HCT116 (cell line): ENCODE results near the gene MYOT. TPM values are rescaled to one million over a fixed set of nuclear protein-coding genes. Genes with fewer than 3 reads are reported as not detected.

Experiments
- ATAC-seq: fragments of 200-7000 bp; cut with Tn5 transposase; 2 replicates; pipeline ENCODE4 v1.9.1; 2020; ENCODE audit warnings: mild to moderate bottlenecking, moderate library complexity
- BruUV-seq: library from RNA; stranded (reverse); fragments of 400-500 nt; replicated peaks from 2 replicates; lab custom pipeline; 2021; lab: Mats Ljungman, UMichigan
- CTCF ChIA-PET: fragments of 300-600 bp; sonication (Branson Sonifier 250); formaldehyde crosslinking; loops from one replicate; lab custom pipeline; 2021; ENCODE audit warnings: antibody characterized with exemption; lab: Charles Lee
- POLR2A ChIA-PET: fragments of 300-600, 350-600 bp; sonication (Branson Sonifier 250); formaldehyde crosslinking; loops from one replicate; lab custom pipeline; 2021; ENCODE audit warnings: antibody characterized with exemption; lab: Charles Lee
- RAD21 ChIA-PET, 2 experiments: fragments of 300-600 bp; sonication (Branson Sonifier 250); formaldehyde crosslinking; loops; one replicate each; lab custom pipeline; 2023; ENCODE audit warnings: low total read pairs in 2 of 2; ENCODE audit not compliant: uncharacterized antibody in 2 of 2, unreplicated experiment in 2 of 2, low non-redundant PET in 1 of 2; lab: Charles Lee
- DNase-seq: peaks from one replicate; pipeline ENCODE4 v3.0.0-alpha.2; 2010; ENCODE audit warnings: low read depth, low spot score
- H2AFZ ChIP-seq: fragments of 200-600 bp; shearing (Covaris generic), sonication (generic); 2 replicates; pipeline ENCODE4 v1.6.1; 2017; ENCODE audit warnings: low read depth, mixed run types, mixed read lengths, antibody characterized with exemption, low read length; ENCODE audit not compliant: poor library complexity, severe bottlenecking
- H3K27ac ChIP-seq: 2 replicates; pipeline ENCODE4 v1.5.1; 2012; ENCODE audit warnings: low read depth, low read length
- H3K27me3 ChIP-seq: fragments of 200-600 bp; sonication (generic); 2 replicates; pipeline ENCODE4 v1.6.1; 2016; ENCODE audit warnings: mixed run types, low read length, mixed read lengths; ENCODE audit not compliant: insufficient read depth
- H3K36me3 ChIP-seq, 2 experiments: fragments of 200-500 bp in 1 of 2; fragments of 200-600 bp in 1 of 2; sonication (Bioruptor generic) in 1 of 2; sonication (generic) in 1 of 2; 2 replicates each; pipeline versions ENCODE4 v1.5.1 to v1.6.1; 2014 to 2016; ENCODE audit warnings: low read length in 2 of 2, inconsistent platforms in 1 of 2, mixed read lengths in 1 of 2, mixed run types in 1 of 2; ENCODE audit not compliant: insufficient read depth in 2 of 2, control insufficient read depth in 1 of 2
- H3K4me1 ChIP-seq, 2 experiments: fragments of 200-600 bp in 1 of 2; sonication (generic) in 1 of 2; 2 replicates each; pipeline versions ENCODE4 v1.5.1 to v1.6.1; 2012 to 2017; ENCODE audit warnings: low read length in 2 of 2, inconsistent platforms in 1 of 2, mild to moderate bottlenecking in 1 of 2, mixed read lengths in 1 of 2, mixed run types in 1 of 2, moderate library complexity in 1 of 2; ENCODE audit not compliant: insufficient read depth in 2 of 2, control insufficient read depth in 1 of 2
- H3K4me2 ChIP-seq: fragments of 200-600 bp; sonication (generic); 2 replicates; pipeline ENCODE4 v1.6.1; 2017; ENCODE audit warnings: mixed run types, low read length, mixed read lengths
- H3K4me3 ChIP-seq, 2 experiments: fragments of 200-600 bp in 1 of 2; sonication (generic) in 1 of 2; replicated peaks in 1 of 2; 2 replicates each; pipeline ENCODE4 v1.5.1; 2011 to 2016; ENCODE audit warnings: low read length in 2 of 2, control low read depth in 1 of 2, low read depth in 1 of 2, mild to moderate bottlenecking in 1 of 2, mixed read lengths in 1 of 2, mixed run types in 1 of 2
- H3K79me2 ChIP-seq: fragments of 200-600 bp; sonication (generic); 2 replicates; pipeline ENCODE4 v1.6.1; 2017; ENCODE audit warnings: mild to moderate bottlenecking, mixed run types, low read length, moderate library complexity, mixed read lengths; ENCODE audit not compliant: insufficient read depth
- H3K9ac ChIP-seq: fragments of 200-600 bp; sonication (generic); 2 replicates; pipeline ENCODE4 v1.6.1; 2016; ENCODE audit warnings: low read length, mixed read lengths
- H3K9me2 ChIP-seq: fragments of 200-600 bp; sonication (generic), shearing (Covaris generic); 2 replicates; pipeline ENCODE4 v1.6.1; 2017; ENCODE audit warnings: mixed run types, mild to moderate bottlenecking, moderate library complexity; ENCODE audit not compliant: insufficient read depth
- H3K9me3 ChIP-seq, 2 experiments: fragments of 200-500 bp in 1 of 2; fragments of 200-600 bp in 1 of 2; sonication (Bioruptor generic) in 1 of 2; sonication (generic) in 1 of 2; 2 replicates each; pipeline ENCODE4 v1.6.1; 2014 to 2017; ENCODE audit warnings: low read length in 2 of 2, mixed read lengths in 2 of 2, inconsistent platforms in 1 of 2, low read depth in 1 of 2, mild to moderate bottlenecking in 1 of 2, mixed run types in 1 of 2, moderate library complexity in 1 of 2; ENCODE audit not compliant: control insufficient read depth in 1 of 2, insufficient read depth in 1 of 2
- H4K20me1 ChIP-seq: fragments of 200-600 bp; sonication (generic), shearing (Covaris generic); 2 replicates; pipeline ENCODE4 v1.6.1; 2017; ENCODE audit warnings: mixed run types, mild to moderate bottlenecking, moderate library complexity; ENCODE audit not compliant: insufficient read depth
- ATF3 ChIP-seq: IDR thresholded peaks from 2 replicates; pipeline ENCODE4 v1.6.1; 2012
- CBX3 ChIP-seq: IDR thresholded peaks from 2 replicates; pipeline ENCODE4 v1.6.1; 2012; ENCODE audit warnings: low read depth
- CTCF ChIP-seq, 3 experiments: fragments of 200-600 bp in 1 of 3; sonication (generic) in 1 of 3; IDR thresholded peaks in 2 of 3; conservative IDR thresholded peaks in 1 of 3; 2 replicates each; pipeline ENCODE4 v1.5.1; 2012 to 2017; ENCODE audit warnings: low read depth in 2 of 3, low read length in 2 of 3, antibody characterized with exemption in 1 of 3, borderline replicate concordance in 1 of 3, control low read depth in 1 of 3, mild to moderate bottlenecking in 1 of 3, mixed read lengths in 1 of 3, mixed run types in 1 of 3, moderate library complexity in 1 of 3; ENCODE audit not compliant: insufficient read depth in 1 of 3
- EGR1 ChIP-seq: IDR thresholded peaks from 2 replicates; pipeline ENCODE4 v1.6.1; 2012; ENCODE audit warnings: low read depth
- ELF1 ChIP-seq: IDR thresholded peaks from 2 replicates; pipeline ENCODE4 v1.6.1; 2012; ENCODE audit warnings: low read depth, borderline replicate concordance
- FOSL1 ChIP-seq: IDR thresholded peaks from 2 replicates; pipeline ENCODE4 v1.6.1; 2012; ENCODE audit warnings: low read depth
- JUND ChIP-seq: IDR thresholded peaks from 2 replicates; pipeline ENCODE4 v1.6.1; 2012
- MAX ChIP-seq: IDR thresholded peaks from 2 replicates; pipeline ENCODE4 v1.6.1; 2012
- REST ChIP-seq: IDR thresholded peaks from 2 replicates; pipeline ENCODE4 v1.6.1; 2012; ENCODE audit warnings: low read depth
- SIN3A ChIP-seq: IDR thresholded peaks from 2 replicates; pipeline ENCODE4 v1.6.1; 2012; ENCODE audit warnings: low read depth
- SRF ChIP-seq: IDR thresholded peaks from 2 replicates; pipeline ENCODE4 v1.6.1; 2012; ENCODE audit warnings: low read depth
- YY1 ChIP-seq: IDR thresholded peaks from 2 replicates; pipeline ENCODE4 v1.6.1; 2011; ENCODE audit warnings: low read length, low read depth, moderate library complexity, mild to moderate bottlenecking; ENCODE audit not compliant: insufficient replicate concordance; ENCODE audit errors: extremely low read depth
- ZFX ChIP-seq: fragments of 450-650 bp; IDR thresholded peaks from 2 replicates; pipeline ENCODE4 v1.6.1; 2017
- ZNF274 ChIP-seq: fragments of 200-500 bp; sonication (Bioruptor generic); IDR thresholded peaks from 2 replicates; pipeline ENCODE4 v1.6.1; 2014; ENCODE audit warnings: mild to moderate bottlenecking, low read depth, low read length, inconsistent platforms
- intact Hi-C: fragments of 100-400 bp; cut with micrococcal nuclease; formaldehyde crosslinking; loops from 2 replicates; pipeline ENCODE4 v1.10.0; 2022
- total RNA-seq: library from RNA; stranded (reverse); gene quantifications from one replicate; pipeline ENCODE4 v1.2.1, GENCODE V29; 2021; ENCODE audit not compliant: unreplicated experiment

The MYOT gene
- total RNA-seq, 1 experiment from 2014 or later: not detected

- BruUV-seq: no TSS peak
- Histone ChIP-seq H3K4me1 (no peaks in the 10 kb centered on the region), H3K27me3 (no peaks in the 10 kb centered on the region), H2AFZ (no peak overlapping the region), H3K9me3 (no peaks in the 10 kb centered on the region), H3K9ac (no peak overlapping the region), H3K36me3 (no peaks in the 10 kb centered on the region), H3K9me2 (no peaks in the 10 kb centered on the region), H4K20me1 (no peaks in the 10 kb centered on the region), H3K79me2 (no peaks in the 10 kb centered on the region), H3K4me2 (no peak overlapping the region), H3K27ac (no peak overlapping the region), H3K4me3 (no peak overlapping the region)
- RAD21 ChIA-PET: no interaction called here
- DNase-seq (no peak), ATAC-seq (no peak)
- CTCF ChIA-PET: no interaction called here
- POLR2A ChIA-PET: no interaction called here
- intact Hi-C loops: no loop called here
- TF ChIP-seq FOSL1 (no peak), ATF3 (no peak), JUND (no peak), YY1 (no peak), ELF1 (no peak), SRF (no peak), ZNF274 (no peak), MAX (no peak)
Observed at GRCh38 chr5:137843676-137844299, 23.9 kb upstream of the MYOT start.

- ChIA-PET CTCF (no interaction called here), RAD21 (no interaction called here)
- BruUV-seq: no TSS peak
Observed at GRCh38 chr5:137845472-137845871, 22.2 kb upstream of the MYOT start.

More at GRCh38 chr5:137845472-137845871, 22.2 kb upstream of the MYOT start:
- Histone ChIP-seq H3K27ac (no peak overlapping the region), H3K4me2 (no peak overlapping the region), H3K9me2 (no peaks in the 10 kb centered on the region), H3K27me3 (no peaks in the 10 kb centered on the region), H4K20me1 (no peaks in the 10 kb centered on the region), H3K4me3 (no peak overlapping the region), H3K4me1 (no peaks in the 10 kb centered on the region), H3K9me3 (no peaks in the 10 kb centered on the region), H3K79me2 (no peaks in the 10 kb centered on the region), H2AFZ (no peak overlapping the region), H3K9ac (no peak overlapping the region), H3K36me3 (no peaks in the 10 kb centered on the region)
- no peak for ATAC-seq
- no peak for DNase-seq
- TF ChIP-seq ELF1: no peak
- TF ChIP-seq ZNF274: no peak
- TF ChIP-seq REST: no peak
- TF ChIP-seq EGR1: no peak
- TF ChIP-seq CBX3: no peak
- TF ChIP-seq SIN3A: no peak
- TF ChIP-seq FOSL1: no peak
- no peak for TF ChIP-seq ZFX
- TF ChIP-seq CTCF (IDR thresholded peaks at IDR 0.05 in 2 of 3, conservative IDR thresholded peaks at IDR 0.05 in 1 of 3; ENCODE audit: borderline replicate concordance in 1 of 3, insufficient read depth in 1 of 3, low read depth in 2 of 3, low read length in 2 of 3): no peak
- intact Hi-C loops: no loop called here
- POLR2A ChIA-PET: no interaction called here
